ENCODE data around the gene INSYN2A.

GRCh38 chr10:127158662-127159061 is 37.7 kb downstream of the INSYN2A start:
- TF ChIP-seq, protein P1, sequence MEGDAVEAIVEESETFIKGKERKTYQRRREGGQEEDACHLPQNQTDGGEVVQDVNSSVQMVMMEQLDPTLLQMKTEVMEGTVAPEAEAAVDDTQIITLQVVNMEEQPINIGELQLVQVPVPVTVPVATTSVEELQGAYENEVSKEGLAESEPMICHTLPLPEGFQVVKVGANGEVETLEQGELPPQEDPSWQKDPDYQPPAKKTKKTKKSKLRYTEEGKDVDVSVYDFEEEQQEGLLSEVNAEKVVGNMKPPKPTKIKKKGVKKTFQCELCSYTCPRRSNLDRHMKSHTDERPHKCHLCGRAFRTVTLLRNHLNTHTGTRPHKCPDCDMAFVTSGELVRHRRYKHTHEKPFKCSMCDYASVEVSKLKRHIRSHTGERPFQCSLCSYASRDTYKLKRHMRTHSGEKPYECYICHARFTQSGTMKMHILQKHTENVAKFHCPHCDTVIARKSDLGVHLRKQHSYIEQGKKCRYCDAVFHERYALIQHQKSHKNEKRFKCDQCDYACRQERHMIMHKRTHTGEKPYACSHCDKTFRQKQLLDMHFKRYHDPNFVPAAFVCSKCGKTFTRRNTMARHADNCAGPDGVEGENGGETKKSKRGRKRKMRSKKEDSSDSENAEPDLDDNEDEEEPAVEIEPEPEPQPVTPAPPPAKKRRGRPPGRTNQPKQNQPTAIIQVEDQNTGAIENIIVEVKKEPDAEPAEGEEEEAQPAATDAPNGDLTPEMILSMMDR (IDR thresholded peaks at IDR 0.05) = no peak
- no peak for TF ChIP-seq POLR2AphosphoS5 (IDR thresholded peaks at IDR 0.05)
